Anterior cingulate cortex (tissue), 58 donors: ENCODE results near the gene RBM7.

Experiments used
- DNase-seq, 58 donors: peaks; one replicate each; lab custom pipeline; 2025; lab: John Stamatoyannopoulos, UW

RBM7 gene, protein sequence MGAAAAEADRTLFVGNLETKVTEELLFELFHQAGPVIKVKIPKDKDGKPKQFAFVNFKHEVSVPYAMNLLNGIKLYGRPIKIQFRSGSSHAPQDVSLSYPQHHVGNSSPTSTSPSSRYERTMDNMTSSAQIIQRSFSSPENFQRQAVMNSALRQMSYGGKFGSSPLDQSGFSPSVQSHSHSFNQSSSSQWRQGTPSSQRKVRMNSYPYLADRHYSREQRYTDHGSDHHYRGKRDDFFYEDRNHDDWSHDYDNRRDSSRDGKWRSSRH

DNA sequence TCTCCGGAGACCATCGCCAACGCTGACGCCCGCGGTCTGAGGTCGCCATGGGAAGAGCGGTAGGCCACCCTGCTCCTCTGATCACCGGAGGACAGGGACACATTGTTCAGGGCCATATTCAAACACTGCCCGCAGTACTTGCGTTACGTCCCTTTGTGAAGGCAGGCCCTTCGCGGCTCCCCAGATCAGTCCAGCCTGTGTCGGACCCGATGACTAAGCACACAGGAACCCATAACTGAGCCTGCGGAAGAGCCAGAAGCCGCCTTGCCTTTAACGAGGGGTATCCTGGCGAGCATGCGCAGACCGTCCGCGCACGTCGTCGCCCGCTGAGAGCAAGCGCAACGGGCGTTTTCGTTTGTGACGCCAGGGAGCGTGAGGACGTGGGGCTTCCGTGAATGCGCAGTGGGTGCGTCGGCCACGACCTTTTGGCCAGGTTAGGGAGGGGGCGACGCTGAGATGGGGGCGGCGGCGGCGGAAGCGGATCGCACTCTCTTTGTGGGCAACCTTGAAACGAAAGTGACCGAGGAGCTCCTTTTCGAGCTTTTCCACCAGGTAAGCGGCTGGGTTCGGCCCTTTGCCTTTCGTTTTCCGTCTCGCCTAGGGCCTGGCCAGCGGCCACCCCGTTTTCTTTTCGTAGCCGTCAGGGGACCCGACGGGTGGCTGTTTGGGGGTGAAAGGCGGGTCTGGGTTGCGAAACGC, at the start of gene RBM7, which contains the start of gene C11orf71:
Gene RBM7, plus strand, starts transcription at position 451 of the 699 bp plus-strand sequence. Its CDS starts 6 bp downstream, at position 457.
Gene C11orf71, minus strand, starts transcription at position 296 of the 699 bp plus-strand sequence. Its CDS starts 180 bp downstream, at position 116.
- peak; percentile 65 to 97 (median 92) for DNase-seq

DNA sequence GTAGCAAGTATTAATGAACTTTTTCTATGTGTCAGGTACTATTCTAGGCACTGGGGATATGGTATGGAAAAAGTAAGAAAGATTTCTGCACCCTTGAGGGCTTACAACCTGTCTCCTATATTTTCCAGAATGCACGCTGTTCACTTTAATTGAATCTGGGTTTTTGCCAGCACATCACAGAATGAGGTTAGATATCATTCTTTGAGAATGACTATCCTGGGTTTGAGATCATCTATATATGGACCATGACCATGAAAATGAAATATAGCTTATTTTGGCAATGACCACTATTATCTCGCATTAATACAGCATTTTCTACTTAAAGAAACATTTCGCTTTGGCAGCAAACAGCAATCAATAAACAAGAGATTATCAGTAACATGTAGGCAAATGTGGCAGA, 47.0 kb upstream of the RBM7 start:
- DNase-seq: no peak

DNA sequence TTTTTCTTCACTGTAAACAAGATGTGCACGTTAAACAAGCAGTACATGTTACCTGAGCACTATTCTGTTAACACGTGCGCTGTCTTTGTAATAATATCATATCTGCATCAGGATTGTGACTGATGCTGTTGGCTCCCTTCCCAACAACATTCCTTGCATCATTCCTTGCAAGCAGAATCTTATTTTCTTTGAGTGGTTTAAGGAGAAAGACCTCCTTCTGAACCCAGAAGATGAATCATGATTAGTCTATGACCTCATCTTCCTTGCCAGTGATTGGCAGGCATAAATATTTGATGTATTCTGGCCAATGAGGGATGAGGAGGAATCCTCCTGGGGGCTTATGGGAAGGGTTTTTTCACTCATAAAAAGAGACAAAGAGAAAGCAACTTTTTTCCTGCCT, 46.4 kb upstream of the RBM7 start:
- no peak for DNase-seq

DNA sequence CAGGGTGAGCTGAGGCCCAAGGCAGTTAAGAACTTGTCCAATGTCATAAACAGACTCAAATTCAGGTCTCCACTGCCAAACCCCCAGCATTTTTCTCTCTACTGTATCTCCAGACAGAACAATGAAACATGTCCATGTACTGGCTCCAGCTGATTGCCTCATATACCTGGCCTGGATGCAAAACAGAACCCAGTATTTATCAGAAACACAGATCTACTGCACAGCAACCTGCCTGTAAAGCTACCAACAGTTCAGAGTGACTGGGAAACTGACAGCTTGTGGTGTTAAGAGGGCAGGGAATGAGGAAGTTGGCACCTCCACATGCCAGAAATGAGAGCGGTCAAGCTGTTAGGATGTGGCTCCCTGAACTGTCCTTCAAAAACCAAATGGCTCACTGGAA, 41.8 kb upstream of the RBM7 start:
- no peak for DNase-seq

DNA sequence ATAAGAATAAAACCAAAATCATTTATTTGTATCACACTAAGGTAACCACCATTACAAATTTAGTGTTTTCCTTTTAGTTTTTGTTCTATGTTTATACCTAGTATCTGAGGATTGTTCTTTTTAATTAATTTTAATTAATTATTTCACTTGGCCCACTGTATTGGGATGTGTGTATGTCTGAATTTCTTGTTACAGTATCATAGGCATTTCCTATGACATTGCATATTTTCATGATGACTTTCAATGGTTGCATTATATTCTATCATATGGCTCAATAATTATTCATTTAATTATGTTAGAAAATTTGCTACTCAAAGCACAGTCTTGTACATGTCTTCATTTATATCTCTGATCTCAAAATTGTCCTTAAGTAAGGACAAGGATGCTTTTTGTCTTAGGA, 41.1 kb upstream of the RBM7 start:
- DNase-seq: no peak

DNA sequence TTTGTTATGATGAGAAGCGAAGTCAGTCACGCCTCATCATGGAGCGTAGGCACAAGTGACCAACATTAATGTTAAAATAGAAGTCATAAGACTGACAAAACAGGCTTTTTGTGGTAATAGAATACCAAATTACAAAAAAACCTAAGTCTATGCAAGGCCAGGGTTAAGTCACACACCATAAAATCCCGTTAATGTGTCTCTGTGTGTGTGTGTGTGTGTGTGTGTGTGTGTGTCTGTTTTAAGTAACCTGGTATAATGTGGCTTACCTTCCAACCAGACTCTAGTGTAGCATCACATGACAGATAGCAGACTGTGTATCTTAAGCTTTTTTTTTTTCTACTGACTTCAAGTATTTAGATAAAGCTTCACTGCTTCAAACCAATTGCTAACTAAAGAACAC, 38.1 kb upstream of the RBM7 start:
- no peak for DNase-seq

DNA sequence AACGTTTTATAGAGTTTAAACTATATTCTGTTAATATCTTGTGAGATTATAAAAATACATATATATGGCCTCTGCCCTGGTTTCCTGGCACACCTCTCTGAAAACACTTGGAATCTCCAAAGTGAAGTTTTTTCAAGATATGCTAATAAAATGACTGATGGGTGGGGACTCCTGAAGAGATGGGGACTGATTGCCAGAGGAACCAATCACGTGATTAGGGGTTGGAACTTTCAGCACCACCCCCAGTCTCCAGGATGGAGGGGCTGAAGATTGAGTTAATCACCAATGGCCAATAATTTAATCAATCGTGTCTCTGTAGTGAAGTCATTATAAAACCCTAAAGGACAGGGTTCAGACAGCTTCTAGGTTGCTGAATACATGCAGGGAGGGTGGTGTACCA, 37.5 kb upstream of the RBM7 start:
- DNase-seq: no peak

DNA sequence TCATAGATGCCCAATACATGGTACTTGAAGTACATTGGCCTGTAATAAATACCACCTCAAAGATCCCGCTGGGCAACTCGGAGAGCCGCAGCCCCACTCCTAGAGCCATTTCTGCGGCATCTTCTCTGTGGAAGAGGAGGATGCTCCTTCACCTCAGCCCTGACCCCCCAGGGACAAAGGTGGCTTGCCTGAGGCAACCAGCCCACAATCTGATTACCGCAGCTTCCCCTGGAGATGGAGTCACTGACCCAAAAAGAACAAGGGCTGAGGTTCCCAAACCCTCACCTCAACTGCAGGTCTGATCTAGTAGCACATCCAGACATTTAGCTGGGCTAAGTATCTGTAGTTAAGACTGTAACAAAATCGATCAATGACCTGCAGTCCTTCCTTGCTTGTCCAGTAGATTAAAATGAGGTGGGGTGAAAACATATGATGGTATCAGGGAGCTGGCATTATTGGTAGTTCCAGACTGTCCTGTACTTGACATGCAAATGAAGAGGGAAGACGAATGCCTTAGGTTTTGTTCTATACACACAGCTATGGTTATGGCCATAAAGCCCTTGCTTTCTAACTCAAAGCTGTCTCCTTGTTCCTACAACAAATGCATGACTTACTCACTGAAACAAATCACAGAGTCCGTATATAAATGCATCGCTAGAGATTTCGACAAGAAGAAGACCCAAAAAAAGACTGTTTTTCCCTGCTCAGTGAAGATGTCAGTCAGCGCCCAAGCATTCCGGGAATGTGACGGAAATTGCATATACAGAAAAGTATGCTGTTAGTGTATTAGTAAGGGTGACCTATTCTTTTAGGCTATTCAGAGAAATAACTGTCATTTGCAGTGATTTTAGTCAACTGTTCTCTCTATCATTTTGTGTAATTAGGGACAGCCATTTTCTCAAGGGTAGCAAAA, 33.9 kb upstream of the RBM7 start:
- DNase-seq: no peak

DNA sequence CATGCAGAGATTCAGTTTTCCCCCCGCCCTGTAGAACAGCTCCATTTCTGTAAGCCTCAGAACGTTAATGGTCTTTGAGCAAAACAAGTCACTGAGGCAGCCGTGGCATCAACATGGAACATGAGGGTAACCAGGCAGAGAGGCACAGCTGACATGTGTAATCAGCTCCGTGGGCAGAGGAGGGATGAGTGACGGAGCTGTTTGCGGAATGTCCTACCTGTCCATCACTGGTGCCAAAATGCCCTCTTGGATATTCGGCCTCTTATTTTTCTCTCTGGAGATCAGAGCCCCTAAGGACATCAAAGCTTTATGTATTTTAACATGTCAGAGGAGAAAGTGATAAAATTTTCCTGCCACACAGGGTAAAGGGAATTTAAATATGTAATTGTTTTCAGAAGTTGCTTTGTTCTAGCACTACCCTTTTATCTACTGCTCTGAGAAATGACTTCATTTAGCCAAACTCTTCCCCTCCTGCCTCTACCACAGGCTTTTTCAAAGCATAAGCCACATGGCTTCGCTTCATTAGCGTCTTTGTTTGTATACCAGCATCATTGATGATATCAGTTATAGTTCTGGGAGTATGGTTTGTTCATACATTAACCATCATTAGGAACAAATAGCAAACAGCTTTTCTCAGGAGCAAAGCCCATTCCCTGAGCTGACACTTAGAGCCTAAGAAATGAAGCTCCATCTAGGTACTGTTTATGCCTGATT, 33.1 kb upstream of the RBM7 start:
- DNase-seq: no peak

DNA sequence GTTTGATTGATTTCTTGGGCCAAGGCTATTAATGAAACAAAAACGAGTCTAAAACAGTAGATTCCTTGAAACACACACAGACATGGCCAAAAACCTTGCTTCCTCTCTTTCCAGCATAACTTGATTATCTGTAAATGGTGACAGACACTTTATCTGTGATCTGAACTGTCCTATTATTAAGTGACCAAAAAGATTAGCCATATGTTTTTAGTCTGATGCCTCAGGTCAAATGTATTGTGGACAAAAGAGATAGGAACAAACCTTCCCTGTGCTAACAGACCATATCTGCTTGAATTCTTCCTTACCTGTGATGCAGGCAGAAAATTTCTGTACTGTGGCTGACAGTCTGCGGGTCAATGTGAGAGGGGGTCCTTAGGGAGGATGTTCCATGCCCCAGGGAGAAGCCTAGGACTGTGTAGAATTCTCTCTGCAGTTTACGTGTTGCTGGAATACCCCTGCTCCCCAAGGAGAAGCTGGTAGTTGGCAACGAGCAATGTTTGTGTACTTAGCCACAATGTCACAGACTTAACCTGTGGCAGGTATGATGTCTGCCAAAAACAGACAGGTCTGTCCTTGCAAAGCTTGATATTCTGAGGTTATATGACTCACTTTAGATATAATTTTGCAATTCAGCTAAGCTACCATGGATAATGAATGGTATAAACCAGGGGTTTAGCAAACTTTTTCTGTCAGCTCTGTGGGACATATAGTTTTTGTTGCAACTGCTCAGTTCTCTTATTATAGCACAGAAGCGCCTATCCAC, 31.4 kb upstream of the RBM7 start:
- DNase-seq: no peak

DNA sequence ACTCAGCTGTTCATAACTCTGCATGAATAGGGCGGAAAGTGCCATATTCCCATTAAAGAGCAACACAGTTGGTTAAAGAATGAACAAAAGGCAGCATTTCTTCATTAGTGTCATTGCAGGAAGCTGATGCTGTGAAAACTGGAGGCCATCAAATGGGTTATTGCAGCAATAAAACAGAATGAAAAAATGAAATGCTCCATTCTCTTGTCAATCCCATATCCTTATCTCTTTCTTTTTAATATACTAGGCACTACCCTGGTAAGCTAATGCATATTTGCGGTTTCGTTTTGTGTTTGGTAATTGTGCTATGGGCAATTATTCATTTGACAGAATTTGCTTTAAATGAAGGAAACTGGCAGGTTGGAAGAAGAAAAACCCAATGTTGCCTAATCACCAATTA, 25.4 kb upstream of the RBM7 start:
- no peak for DNase-seq

DNA sequence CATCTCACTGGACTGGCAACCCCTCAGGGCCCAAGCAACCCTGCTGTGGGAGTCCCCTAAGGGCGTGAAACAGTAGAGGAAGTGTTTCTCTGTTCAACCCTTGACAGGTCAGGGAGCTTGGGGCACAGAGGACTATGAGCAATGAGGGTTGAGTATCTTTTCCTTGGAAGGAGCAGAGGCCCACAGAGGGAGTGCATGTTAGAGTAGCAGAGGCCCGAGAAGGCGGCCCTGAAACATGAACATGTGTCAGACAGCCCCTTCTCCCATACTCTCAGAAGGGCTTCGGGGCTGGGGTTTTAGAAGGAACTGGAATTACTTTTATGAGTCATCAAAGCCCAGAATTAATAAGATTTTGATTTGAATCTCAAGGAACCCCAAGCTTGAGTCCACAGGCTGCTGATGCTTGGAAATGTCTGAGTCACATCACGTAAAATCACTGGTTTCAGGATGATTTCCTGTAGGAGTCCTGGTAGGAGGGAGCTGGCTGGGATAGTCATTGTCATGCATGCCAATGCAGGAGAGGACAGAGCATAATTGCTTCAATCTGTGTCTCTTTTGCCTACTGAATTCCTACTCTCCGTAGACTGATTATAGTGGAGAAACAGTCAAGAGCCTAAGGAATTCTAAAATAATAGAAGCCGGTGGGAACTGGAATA, 22.7 kb upstream of the RBM7 start:
- DNase-seq: peak in 6 of 58 donors; percentile 1 to 41 (median 2)

DNA sequence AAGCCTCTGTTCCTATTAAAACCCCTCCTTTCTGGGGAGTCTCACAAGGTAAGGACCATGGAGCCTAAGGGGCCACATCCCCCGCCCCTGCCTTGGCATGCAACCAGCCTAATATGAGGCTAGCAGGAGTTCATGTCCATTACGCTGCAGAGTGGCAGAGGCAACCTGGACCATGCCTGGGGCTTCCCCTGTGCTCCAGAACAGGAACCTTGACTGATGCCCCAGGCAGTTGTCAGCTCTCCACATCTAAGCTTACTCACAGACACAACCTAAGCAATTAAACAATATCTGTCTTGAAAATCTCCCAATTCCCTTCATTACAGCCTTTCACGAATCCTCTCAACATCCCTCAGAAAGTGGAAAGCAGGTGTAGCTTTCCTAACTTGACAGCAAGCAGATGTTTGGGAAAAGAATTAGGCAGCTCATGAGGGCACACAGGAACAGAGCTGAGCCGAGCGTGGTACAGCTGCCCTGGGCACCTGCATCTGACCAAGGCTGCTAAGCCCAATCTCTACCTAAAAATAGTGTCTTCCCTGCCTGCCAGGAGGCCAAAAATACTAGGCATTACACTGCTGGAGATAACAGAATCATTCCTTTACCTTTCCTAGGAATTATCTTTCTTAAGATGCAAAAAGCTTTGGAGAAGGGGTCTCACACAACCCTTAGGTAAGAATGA, 20.9 kb upstream of the RBM7 start:
- DNase-seq: no peak

DNA sequence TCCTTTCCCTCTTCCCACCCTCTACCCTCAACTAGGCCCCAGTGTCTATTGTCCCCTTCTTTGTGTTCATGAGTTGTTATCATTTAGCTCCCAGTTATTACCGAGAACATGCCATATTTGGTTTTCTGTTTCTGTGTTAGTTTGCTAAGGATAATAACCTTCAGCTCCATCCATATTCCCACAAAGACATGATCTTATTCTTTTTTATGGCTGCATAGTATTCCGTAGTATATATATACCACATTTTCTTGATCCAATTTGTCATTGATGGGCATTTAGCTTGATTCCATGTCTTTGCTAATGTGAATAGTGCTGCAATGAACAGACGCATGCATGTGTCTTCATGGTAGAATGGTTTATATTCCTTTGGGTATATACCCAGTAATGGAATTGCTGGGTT, 18.0 kb upstream of the RBM7 start:
- no peak for DNase-seq

DNA sequence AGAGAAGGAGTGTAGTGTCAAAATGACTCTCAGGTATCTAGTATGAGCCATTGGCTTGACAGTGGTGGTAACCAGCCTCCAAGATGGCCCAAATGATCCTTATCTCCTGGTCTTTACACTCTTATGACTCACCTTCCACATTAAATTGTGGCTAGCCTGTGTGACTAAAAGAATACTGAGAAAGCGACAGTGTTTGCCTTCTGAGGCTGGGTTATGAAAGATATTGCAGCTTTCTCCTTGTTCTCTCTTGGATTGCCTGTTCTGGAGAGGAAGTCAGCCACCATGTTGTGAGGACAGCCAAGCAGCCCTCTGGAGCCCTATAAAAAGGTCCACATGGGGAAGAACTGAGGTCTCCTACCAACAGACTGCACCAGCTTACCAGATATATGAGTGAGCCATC, 16.0 kb upstream of the RBM7 start:
- DNase-seq: no peak

DNA sequence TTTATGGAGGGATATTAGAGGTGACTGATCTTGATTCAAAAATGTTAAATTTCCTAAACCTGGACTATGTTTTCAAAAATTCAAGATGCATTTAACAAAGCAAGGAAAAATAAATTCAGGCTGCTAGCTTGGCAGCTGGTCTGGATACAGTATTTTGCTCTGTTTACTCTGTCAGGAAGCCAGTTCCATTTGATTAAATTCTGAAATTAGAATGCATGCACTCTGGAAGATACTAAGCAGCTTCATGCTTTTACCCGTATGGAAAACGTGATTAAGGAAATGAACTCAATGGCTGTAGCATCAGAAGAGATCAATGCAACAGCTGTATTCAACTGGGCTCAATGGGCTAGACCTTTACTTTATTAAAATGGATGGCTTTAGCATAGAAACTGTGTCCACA, 14.3 kb upstream of the RBM7 start:
- DNase-seq: no peak

DNA sequence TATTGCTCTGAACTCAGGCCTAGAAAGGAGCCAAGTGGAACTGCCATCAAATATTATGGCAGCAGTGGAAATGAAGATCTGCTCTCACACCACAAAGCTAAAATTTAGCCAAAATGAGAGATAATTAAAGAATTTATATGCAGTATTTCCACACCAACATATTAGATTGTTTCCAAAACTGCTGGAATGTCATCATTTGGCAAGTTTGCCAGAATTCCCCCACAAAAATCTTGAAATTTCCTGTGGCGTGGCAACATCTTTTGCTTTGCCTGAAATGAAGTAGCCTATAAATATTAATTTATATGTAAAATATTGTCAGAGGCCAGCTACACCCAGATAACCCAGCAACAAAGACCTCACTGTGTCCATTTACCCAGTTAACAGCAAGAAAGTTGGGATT, 13.9 kb upstream of the RBM7 start:
- DNase-seq: no peak
